Transverse colon (tissue), 4 donors: Measurements from ENCODE around the gene KIF12.

Source experiments
- CTCF ChIP-seq, 5 experiments: fragments of 200-600 bp in 3 of 5; fragments of 450-650 bp in 2 of 5; sonication (generic) in 3 of 5; IDR thresholded peaks; 1 replicate in 2 of 5; 2 replicates in 3 of 5; pipeline ENCODE4 v1.5.1; 2016 to 2017; ENCODE audit warnings: antibody characterized with exemption in 5 of 5, inconsistent platforms in 3 of 5, mild to moderate bottlenecking in 2 of 5, moderate library complexity in 1 of 5
- EP300 ChIP-seq: sonication (generic); formaldehyde crosslinking; IDR thresholded peaks from one replicate; pipeline ENCODE4 v1.6.1; 2017; ENCODE audit warnings: antibody characterized with exemption, low read depth
- POLR2A ChIP-seq: fragments of 450-650 bp; IDR thresholded peaks from one replicate; pipeline ENCODE4 v1.6.1; 2016; ENCODE audit warnings: antibody characterized with exemption, mild to moderate bottlenecking, moderate library complexity
- POLR2AphosphoS5 ChIP-seq, 3 donors: sonication (generic); formaldehyde crosslinking; IDR thresholded peaks; one replicate each; pipeline ENCODE4 v1.6.1; 2016; ENCODE audit warnings: antibody characterized with exemption in 3 of 3

GRCh38 chr9:114059047-114059803 is 39.9 kb downstream of the KIF12 start:
- TF ChIP-seq CTCF (IDR thresholded peaks at IDR 0.05) (no peak), POLR2AphosphoS5 (IDR thresholded peaks at IDR 0.05) (no peak), POLR2A (no peak), EP300 (no peak)
